Activated T-cell treated with anti-CD3 and anti-CD28 coated beads for 4 hours (primary cell): Measurements from ENCODE around the gene LRCH1.

ENCODE experiments used
- DNase-seq: peaks from one replicate; pipeline ENCODE4 v3.0.0-alpha.2; 2020

The LRCH1 gene

GRCh38 chr13:46618694-46619254 lies 65.8 kb downstream of the LRCH1 start:
- DNase-seq = no peak

- DNase-seq = no peak
These were observed 67.1 kb downstream of the LRCH1 start for GRCh38 chr13:46620029-46620428.

DNA sequence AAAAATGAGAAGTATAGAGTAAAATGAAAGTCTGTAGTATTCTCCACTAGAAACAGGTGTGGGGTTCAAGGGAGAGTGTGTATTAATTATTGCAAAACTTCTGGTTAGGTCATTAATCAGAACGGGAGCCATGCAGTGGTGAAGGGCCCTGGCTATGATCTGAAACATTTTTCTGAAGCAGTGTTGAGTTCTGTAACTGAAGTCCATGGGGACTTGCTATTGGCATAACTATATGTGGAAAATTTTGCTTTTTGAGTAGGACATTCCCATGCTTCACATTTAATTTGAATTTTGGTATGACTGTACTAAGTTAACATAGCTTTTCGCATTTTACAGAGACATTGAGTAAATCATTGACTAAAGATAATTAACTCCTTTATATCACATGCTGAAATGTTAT lies 67.5 kb downstream of the LRCH1 start:
- DNase-seq = no peak

GRCh38 chr13:46621133-46621532 lies 68.2 kb downstream of the LRCH1 start:
- no peak for DNase-seq

- DNase-seq = no peak
These were observed 69.0 kb downstream of the LRCH1 start for GRCh38 chr13:46621792-46622629.

- no peak for DNase-seq
These were observed 69.8 kb downstream of the LRCH1 start for GRCh38 chr13:46622630-46623256.

DNA sequence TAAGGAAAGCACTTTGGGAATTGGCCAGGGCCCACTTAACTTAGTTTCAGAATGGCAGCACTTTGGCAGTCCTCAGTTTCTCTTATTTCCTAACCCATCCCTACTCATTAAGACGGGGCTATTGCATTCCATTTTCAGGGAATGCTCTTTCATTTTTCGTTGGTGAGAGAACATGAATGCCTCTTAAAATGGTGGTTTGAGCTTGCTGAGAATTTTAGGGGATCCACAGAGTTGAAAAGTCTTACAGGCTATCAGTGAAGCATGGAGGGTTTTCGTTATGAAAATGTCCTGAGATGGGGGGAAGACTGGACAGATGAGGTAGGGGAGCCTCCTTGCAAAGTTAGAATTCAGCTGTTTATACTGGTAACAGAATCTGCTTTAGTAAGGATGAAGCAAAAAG lies 71.4 kb downstream of the LRCH1 start:
- no peak for DNase-seq

DNA sequence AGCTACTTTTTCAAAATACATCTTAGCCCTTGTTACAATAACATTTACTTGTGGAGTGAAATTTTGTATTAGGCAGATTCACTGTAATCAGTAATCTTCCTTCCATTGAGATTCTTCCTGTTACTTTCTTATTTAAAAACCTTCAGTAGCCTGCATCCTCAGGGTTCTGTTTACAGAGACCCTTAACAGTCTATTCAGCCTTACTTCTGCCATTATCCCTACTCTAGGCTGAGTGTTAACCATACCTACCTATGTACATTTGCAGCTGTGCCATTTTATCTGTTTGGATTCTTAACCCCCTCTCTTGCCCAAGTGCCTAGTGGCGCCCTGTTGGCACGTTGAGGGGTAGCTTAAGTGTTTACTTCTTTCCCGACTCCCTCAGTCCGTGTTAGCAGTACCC lies 71.9 kb downstream of the LRCH1 start:
- DNase-seq = no peak

DNA sequence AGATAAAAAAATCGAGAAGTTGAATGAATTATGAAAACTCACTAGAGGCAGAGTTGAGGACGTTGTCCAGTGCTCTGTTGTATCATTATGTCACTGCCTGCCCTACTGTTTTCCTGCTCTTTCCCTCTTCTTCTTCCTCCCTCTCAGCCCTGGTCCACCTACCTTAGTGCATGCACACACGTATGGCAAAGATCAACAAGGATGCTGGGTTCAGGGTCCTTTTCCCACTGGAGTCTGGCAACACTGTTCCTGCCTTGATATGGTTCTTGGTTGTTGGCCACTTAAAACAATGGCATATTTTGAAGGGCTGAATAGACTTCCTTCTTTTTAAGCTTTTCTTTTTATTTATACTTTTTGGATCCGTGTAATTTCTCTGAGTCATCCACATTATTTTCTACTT lies 74.5 kb downstream of the LRCH1 start:
- DNase-seq = no peak

DNA sequence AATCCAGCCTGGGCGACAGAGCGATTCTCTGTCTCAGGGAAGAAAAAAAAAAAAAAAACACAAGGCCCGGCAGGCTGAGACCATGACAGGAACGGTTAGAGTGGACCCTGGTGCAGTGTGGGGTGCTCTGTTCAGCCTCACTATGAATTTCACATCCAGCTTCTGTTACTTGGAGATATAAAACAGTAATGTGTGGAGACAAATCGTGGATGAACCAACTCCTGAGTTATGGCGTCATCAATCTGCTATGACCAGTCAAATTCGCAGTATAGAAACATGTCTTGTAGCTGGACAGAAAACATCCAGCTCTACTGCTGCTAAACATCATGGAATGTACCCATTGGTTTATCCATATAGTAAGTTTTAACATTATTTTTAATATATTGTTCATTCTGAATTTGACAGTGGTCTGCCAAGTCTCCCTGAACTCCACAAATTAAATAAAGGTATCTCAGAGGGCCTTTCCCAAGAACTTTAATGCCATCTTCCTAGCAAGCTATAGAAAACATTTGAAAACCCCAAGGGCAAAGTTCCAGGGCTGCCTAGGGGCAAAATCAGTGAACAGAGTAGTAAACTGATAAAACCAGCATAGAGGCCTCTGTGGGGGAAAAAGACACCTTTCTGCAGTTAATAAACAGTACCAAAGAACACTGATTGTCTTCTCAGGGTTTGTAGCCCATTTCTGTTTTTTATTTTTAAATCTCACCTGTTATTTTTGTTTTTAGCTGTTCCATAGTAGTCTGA lies 75.8 kb downstream of the LRCH1 start:
- no peak for DNase-seq

GRCh38 chr13:46629811-46630413 lies 76.9 kb downstream of the LRCH1 start:
- no peak for DNase-seq

GRCh38 chr13:46630431-46631178 lies 77.6 kb downstream of the LRCH1 start:
- no peak for DNase-seq

- no peak for DNase-seq
These were observed 78.2 kb downstream of the LRCH1 start for GRCh38 chr13:46631179-46631542.

GRCh38 chr13:46632176-46632575 lies 79.2 kb downstream of the LRCH1 start:
- DNase-seq = no peak

DNA sequence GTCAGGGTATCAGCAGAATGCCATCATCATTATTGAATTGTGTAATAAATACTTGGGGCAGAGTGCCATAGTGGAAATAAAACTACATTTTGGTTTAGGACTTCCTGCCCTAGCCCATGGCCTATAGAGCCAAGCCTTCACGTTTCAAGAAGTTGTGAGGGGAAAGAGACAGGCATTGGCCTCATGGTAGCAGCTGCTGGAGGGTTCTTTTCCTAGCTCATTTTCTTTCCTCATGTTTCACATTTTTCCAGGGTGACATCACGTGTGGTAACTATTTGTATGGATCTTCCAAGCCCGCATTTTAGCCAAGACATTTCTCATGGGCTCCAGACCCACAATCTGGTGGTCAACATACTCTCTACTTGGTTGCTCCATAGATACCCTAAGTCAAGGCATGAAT lies 80.4 kb downstream of the LRCH1 start:
- no peak for DNase-seq

DNA sequence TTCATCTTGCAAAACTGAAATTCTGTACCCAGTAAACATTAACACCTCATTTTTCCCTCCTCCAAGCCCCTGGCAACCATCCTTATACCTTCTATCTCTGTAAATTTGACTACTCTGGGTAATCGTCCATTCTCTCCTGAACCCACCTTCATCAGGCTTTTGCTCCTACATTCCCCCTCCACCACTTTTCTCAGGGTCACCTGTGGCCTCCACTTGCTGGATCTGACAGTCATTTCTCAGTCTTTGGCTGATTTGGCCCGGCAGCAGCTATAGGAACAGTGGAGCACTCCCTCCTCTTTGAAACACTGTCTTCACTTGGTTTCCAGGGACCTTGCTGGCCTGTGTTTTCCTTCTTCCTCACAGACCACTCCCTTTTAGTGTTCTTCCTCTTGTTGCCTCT lies 83.5 kb downstream of the LRCH1 start:
- DNase-seq = no peak

DNA sequence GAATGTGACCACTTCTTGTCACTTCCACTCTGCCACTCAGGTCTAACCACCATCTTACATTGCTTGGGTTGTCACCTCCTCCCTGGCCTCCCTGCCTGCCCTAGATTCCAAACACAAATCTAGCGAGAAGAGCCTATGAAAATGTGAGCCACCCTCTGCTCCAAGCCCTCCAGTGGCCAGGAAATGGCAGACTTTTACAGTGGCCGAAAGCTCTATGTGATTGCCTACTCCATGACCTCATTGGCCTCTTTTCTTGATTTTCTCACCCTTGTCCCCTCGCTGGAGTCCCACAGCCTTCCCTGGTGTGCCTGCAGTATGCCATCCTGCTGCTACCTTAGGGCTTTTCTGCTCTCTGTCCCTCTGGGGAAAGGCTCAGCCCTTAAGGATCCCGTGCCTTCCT lies 84.2 kb downstream of the LRCH1 start:
- no peak for DNase-seq

GRCh38 chr13:46638262-46638661 lies 85.3 kb downstream of the LRCH1 start:
- no peak for DNase-seq

GRCh38 chr13:46639033-46639981 lies 86.3 kb downstream of the LRCH1 start:
- DNase-seq = no peak

DNA sequence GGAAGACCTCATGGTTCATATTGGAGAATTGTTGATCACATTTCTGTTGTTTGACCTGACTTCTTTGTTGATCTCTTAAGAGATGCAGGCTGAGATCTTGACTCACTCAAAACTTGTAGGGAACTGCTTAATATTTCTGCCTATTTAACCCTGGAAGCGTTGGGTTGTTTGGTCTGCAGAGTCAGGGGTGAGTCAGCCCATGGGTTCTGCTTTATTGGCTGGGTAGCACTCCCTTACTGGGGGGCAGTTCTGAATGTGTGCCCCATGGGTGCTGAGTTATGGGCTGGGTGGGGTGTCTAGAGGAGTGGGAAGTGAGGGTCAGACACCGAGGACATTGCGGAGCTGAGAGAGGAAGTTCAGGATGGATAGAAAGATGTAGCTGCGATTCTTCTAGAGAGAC lies 87.9 kb downstream of the LRCH1 start:
- no peak for DNase-seq
